Activated CD8-positive, alpha-beta memory T cell treated with anti-CD3 and anti-CD28 coated beads, Interleukin-2, amount 50 U/mL, for 24 hours (primary cell): ENCODE results near the gene REXO1.
"Not testable (repeated sequence)": the region's sequence is repeated elsewhere in the genome, so short reads cannot be mapped to it uniquely, and the experiment has no call there.

Experiments used
- DNase-seq: peaks from one replicate; pipeline ENCODE4 v3.0.0-alpha.2; 2020; ENCODE audit errors: extremely low read depth

The REXO1 gene

GRCh38 chr19:1813192-1814182, 34.8 kb downstream of the REXO1 start:
- DNase-seq: no peak

DNA sequence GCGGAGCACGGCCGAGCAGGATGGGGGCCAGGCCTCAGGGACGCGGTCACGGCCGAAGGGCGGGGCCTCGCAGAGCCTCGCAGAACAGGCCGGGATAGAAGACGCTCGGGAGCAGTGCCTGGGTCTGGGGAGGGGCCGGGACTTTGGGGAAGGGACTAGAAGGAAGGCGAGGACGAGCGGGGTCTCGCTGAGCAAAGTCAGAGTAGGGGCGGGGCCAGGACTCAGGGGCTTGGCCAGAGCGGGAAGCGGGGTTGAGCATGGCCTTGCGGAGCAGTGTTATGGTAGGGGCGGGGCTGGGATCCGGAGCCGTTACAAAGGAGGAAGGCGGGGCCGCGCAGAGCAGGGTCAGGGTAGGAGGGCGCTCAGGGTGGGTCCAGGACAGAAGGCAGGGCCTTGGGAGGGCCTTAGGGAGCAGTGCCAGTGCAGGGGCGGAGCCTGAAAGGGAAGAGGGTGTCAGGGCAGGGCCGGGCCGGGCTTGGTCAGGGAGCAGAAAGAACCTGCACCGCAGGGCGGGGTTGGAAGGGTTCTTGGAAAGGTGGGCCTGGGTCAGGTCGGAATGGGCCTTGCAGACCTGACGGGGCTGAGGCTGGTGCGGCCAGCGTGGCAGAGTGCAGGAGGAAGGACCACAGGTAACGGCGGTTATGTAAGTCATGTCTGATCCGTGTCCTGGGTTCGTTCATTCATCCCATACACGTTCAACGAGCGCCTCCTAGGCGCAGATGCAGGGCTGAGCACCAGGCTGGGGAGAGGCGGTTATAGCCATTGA, 35.7 kb downstream of the REXO1 start:
- DNase-seq: peak; percentile 59

- DNase-seq: no peak
Measured at GRCh38 chr19:1811942-1812425, 36.3 kb downstream of the REXO1 start, which contains the start of gene ATP8B3. ATP8B3 (minus strand) TSS chr19:1812276; CDS start chr19:1811736, 540 bp downstream.

- no peak for DNase-seq
Measured at GRCh38 chr19:1811472-1811894, 36.8 kb downstream of the REXO1 start.

GRCh38 chr19:1810439-1811160, 37.7 kb downstream of the REXO1 start:
- DNase-seq: no peak

DNA sequence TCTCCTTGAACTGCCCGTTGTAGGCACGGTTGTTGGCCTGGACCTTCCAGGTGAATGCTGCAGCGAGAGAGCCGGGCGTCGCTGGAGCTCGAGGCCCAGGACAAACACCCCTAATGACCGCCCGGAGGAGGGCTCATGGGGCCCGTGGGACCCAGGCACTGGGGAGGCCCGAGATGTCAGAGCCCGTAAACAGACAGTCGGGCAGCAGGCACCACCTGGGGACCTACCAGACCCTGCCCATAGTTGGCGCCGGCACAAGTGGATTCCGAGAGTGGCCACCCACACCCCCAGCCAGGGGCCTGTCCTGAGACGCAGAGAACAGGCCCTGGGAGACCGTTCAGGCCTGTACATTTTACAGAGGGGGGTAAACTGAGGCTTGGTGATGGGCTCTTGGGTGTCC, 38.6 kb downstream of the REXO1 start:
- no peak for DNase-seq

DNA sequence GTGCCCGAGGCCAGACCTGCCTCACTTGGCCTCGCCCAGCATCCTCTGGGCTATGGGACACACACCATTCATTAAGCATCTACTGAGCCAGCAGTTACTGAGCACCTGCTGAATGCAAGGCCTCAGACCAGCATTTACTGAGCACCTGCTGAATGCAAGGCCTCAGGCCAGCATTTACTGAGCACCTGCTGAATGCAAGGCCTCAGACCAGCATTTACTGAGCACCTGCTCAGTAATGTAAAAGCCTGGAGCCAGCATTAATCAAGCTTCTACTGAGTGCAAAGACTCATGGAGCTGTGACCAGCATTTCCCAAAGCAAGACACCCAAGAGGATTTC, 39.9 kb downstream of the REXO1 start:
- DNase-seq: no peak

- DNase-seq: no peak
Measured at GRCh38 chr19:1807695-1808394, 40.4 kb downstream of the REXO1 start.

GRCh38 chr19:1807030-1807694, 41.1 kb downstream of the REXO1 start:
- DNase-seq: no peak

DNA sequence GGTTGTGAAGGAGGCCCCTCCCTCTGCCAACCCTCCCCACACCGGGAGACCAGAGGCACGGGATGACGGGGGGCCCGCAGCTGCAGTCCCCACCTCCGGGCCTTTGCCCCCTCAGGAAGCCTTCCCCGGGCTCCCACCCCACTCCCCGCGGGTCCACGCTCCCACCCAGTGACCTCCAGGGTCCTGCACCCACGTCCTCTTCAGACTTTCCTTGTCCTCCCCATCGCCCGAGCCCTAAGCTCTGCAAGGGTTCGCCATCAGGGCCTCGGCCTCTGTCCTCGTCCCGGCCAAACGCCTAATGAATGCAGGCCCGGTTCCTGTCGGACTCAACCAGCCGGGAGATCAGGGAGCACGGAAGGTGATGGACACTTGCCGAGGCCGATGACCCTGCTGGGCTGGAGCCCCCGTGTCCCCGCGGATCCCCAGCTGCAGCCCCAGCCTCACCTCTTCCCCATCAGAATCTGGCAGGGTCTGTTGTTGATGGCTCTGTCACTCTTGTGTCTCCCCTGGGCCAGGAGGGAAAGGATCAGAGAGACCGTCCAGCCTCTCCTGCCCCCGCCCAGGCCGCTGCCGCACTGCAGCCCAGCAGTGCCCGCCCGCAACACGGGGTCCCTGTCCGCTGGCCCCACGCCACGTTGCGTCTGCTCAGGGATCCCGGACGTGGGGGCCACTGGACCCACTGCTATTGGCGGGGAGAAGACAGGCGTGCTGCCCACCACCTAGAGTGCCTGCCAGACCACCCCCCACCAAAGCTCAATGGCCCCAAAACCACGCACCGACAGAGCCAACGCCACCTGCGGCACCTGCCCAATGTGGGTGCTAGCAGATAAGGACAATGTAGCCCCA, 41.9 kb downstream of the REXO1 start:
- no peak for DNase-seq

DNA sequence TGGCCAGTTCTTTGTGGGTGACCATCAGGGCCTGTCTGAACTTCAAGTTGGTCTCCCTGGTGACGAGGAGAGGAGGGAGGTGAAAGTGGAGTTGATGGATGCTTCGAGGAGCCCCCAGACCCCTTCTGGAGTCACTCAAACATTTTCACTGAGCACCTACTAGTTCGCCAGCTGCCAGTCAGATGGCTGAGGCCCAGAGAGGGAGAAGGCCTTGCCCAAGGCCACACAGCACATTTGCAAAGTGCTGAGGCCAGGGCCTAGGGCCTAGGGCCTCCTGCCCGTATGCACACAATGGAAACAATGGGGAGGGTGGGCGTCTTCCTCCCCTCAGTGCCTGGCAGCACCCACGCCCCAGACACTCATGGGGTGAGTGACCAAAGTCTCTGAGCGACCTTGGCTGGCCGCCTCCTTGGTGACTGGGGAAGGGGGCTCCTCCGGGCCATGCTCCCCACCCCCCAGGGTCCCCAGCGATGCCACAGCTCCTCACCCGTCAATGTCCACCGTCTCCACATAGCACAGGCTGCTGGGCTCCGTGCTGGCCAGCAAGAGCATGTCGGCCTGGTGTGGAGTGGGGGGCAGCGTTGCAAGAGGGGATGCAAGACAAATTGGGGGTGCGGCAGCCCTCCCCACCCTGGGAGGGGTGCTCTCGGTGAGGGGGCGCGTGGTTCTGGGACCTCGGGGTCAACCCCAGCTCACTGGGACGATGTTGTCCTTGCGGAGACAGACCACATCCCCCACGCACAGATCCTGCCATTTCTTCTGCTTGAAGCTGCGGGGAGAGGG, 42.7 kb downstream of the REXO1 start:
- DNase-seq: no peak

DNA sequence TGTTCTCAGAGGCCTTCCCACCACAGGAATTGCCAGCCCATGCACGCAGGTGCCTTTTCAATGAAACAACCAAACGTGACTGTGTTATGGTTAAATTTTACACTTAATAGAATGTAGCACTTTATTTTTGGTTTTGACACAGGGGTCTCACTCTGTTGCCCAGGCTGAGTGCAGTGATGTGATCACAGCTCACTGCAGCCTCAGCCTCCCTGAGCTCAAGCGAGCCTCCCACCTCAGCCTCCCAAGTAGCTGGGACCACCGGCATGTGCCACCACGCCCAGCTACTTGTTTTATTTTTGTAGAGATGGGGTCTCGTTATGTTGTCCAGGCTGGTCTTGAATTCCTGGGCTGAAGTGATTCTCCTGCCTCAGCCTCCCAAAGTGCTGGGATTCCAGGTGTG, 43.4 kb downstream of the REXO1 start:
- no peak for DNase-seq

- no peak for DNase-seq
Measured at GRCh38 chr19:1799695-1800342, 48.5 kb downstream of the REXO1 start.

DNA sequence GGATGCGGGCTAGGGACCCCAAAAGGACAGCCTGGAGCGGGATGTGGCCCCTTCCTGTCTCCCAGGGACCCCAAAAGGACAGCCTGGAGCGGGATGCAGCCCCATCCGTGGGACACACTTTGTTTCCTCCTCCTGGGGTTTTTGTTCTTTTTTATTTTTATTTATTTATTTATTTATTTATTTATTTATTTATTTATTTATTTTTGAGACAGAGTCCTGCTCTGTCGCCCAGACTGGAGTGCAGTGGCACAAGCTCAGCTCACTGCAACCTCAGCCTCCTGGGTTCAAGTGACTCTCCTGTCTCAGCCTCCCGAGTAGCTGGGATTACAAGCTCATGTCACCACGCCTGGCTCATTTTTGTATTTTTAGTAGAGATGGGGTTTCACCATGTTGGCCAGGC, 51.0 kb downstream of the REXO1 start:
- not testable (repeated sequence) for DNase-seq

DNA sequence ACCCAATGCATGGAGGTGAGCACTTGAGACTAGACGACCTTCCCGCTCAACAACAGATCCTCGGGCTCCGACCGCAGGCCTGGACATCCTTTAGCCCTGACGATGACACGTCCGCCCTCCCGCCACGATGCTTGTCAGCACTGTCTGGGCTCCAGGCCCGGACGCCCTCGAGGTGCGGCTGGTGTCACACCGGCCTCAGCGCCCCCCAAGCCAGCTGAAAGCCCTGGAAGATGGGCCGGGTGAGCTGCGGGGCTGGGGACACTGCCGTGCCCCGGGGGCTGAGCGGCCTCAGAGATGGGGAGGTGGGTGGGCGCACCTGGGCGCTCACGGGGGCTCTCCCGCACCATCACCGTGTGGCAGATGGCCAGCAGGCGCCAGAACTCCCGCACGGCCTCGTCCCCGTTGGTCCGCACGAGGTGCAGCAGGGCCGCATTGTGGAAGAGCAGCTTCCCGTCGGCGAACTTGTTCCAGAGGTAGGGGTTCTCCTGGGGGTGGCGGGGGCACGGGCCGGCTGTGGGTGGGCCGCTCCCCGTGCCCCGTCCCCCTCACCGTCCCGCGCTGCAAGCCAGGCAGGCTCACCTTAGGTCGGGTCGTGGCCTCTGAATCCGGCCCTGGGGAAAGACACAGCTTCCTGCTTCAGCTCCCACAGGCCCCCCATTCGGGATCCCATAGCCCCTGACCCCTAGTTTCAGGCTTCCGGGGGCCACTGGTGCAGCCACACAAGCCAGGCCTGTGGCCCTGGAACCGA, 51.7 kb downstream of the REXO1 start:
- no peak for DNase-seq

DNA sequence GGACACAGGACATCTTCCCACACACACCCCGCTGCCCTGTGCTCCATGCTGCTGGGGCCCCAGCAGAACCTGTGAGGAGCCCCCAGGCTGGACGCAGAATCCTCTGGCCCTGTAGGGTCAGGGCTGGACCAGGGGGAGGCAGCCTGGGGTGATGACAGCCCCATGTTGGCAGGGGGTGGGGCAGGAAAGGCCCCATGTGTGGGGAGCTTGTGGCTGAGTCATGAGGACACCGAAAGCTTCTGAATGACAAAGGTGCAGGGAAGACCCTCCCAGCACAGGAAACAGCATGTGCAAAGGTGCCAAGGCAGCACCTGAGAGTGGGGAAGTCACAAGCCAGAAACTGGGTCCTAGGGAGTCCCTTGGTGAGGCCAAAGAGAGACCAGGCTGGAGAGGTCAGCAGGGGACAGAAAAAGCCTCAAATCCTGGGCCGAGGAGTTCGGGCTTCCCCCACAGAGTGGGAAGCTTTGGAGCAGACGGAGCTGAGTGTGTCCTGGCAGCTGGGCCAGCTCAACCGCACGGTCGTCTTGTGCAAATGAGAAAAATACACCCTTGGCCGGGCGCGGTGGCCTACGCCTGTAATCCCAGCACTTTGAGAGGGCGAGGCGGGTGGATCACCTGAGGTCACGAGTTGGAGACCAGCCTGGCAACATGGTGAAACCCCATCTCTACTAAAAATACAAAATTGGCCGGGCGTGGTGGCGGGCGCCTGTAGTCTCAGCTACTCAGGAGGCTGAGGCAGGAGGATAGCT, 53.7 kb downstream of the REXO1 start:
- DNase-seq: no peak

DNA sequence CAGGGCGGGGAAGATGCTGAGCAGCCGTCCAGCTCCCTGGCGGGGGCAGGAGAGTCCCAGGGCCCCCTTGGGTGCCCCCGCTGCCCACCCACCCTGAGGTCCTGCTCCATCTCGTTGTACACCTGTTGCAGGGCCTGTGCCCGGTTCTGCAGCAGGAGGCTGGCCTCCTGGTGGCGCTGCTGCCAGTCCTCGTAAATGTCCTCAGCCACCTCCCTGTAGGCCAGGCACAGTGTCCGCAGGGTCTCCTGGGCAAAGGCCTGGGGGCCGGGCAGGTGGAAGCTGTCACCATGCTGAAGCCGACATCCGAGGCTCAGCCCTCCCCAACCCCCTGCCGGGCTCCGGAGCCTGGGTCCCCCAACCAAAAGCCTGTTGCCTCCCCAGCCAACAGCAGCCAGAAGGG, 56.4 kb downstream of the REXO1 start:
- no peak for DNase-seq
